Astrocyte of the spinal cord (primary cell): ENCODE data around the gene TMEM97.

Source experiments
- DNase-seq: peaks from one replicate; pipeline ENCODE4 v3.0.0; 2011; ENCODE audit warnings: low read depth, low spot score
- H3K4me3 ChIP-seq: 2 replicates; pipeline ENCODE4 v1.5.1; 2011; ENCODE audit warnings: low read depth, mild to moderate bottlenecking, low read length, moderate library complexity
- CTCF ChIP-seq: IDR thresholded peaks from 2 replicates; pipeline ENCODE4 v1.5.1; 2012; ENCODE audit warnings: low read depth, mild to moderate bottlenecking, low read length, inconsistent platforms
- in situ Hi-C: cut with HindIII; loops from 2 replicates; pipeline ENCODE4 v1.10.0; 2017; ENCODE audit warnings: low sequenced_read_pairs

The TMEM97 gene

DNA sequence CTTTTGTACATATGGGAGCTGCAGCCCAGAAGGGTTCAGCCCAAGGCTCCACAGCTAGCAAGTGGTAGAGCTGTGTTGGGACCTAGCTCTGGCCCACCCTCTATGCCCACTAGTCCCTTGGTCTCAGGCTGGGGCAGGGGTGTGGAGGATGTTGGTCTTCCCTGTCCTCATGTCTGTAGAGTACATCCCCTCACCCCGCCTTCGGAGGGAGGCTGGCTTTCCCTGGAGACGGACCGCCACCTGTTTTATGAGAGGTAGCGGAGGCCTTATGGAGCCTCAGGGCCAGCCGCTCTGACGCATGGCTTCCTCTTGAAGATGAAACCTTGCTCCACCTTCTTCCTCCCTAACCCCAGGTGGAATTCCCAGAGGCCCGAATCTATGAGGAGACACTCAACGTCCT lies 25.0 kb downstream of the TMEM97 start:
- in situ Hi-C loops: no loop called here

DNA sequence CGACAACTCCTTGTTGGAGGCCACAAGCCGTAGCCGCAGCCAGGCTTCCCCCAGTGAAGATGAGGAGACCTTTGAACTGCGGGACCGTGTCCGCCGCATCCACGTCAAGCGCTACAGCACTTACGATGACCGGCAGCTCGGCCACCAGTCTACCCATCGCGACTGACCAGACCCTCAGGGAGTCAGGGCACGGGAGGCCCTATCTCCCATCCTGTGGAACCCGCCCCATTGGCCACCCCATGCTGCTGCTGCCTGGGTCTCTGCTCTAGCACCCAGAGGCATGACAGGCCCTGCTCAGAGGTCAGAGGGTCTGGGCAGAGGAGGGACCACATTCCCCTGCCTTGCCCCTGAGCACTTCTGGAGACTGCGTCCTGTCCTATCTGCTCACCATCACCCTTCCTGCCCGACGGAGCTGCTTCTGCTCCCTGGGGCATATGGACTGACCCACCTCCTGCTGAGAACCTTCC lies 25.5 kb downstream of the TMEM97 start:
- DNase-seq: no peak
- TF ChIP-seq CTCF: no peak

More for the DNA sequence above, 25.0 kb downstream of the TMEM97 start:
- H3K4me3 ChIP-seq: no peak overlapping the region
- DNase-seq: no peak
- TF ChIP-seq CTCF: no peak

DNA sequence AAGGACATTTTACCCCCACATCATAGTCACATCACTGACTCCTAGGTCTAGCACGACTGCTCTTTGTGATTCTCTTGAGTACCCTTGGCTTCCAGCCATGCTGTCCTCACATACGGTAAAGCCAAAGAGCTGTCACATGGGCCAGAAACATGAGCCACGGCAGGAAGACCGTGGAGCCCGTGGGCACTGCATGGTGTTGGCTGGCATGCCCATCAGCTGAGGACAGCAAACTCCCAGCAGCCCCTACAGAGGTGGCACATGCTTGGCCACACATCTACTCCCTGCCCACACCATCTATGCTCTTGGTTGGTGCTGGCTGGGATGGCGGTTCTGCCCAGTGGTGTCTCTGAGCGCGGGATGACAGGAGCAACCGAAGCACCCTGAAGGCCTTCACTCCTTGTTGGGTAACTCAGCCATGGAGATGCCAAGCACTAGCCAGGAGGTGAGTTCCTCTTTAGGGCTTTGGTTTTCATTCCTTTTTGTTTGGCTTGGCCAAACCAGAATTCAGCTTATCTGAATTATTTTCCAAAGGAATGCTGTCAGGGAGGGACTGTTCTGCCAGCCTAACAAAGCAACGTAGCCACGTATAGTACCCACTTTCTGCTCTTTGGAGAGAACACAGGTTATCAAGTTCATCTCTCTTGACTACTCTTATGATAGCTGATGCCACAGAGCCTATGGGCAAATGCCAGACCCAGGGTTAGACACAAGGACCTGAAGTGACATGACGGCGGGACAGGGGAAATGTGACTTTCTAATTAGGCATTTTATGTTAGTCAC lies 26.6 kb downstream of the TMEM97 start:
- DNase-seq: peak; percentile 7
- TF ChIP-seq CTCF: no peak
- no peak overlapping the region for H3K4me3 ChIP-seq
- in situ Hi-C loops: no loop called here

More for the DNA sequence above, 25.5 kb downstream of the TMEM97 start:
- no peak overlapping the region for H3K4me3 ChIP-seq
- in situ Hi-C loops: no loop called here

- no peak for TF ChIP-seq CTCF
- peak; percentile 49 for DNase-seq
- in situ Hi-C loops: no loop called here
These were observed 27.2 kb downstream of the TMEM97 start for GRCh38 chr17:28346199-28346580.

DNA sequence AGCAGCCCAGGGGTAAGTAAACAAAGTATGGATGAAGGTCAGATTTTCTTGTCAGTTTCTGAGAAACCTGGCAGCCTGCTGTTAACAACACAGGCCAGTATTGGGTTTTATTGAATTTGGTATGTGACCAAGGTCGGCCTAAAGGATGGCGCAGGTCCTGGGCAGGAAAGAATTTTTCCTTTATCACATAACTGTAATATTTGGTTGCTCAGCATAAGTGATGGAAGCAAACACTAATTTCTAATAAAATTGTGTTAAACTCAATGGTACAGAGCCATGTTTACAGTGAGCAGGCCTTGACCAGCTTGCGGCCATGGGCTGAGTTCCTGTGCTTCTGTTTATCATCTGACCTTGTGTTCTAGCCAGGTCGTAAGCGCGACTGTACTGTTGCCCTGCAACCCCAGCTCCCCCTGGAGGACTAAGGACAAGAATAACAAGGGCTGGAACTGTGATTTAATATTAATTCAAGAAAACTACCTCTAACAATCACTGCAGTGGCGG lies 27.8 kb downstream of the TMEM97 start:
- TF ChIP-seq CTCF: peak; percentile 43
- no peak for DNase-seq
- H3K4me3 ChIP-seq: no peak overlapping the region
- in situ Hi-C loops: no loop called here

More at GRCh38 chr17:28346199-28346580, 27.2 kb downstream of the TMEM97 start:
- H3K4me3 ChIP-seq: no peak overlapping the region

GRCh38 chr17:28347261-28347891 lies 28.4 kb downstream of the TMEM97 start:
- TF ChIP-seq CTCF: no peak
- peak; percentile 93 for DNase-seq
- in situ Hi-C loops: no loop called here
- H3K4me3 ChIP-seq: no peak overlapping the region
